Endodermal cell (in vitro differentiated cells): Measurements from ENCODE around the gene CENPX. TPM values are rescaled to one million over a fixed set of nuclear protein-coding genes. Genes with fewer than 3 reads are reported as not detected.

ENCODE experiments used
- DNase-seq: peaks from one replicate; pipeline ENCODE4 v3.0.0-alpha.2; 2017
- H3K27ac ChIP-seq: 2 replicates; pipeline ENCODE4 v1.5.1; 2013; ENCODE audit warnings: mild to moderate bottlenecking, low read depth, low read length, moderate library complexity
- H3K27me3 ChIP-seq: 2 replicates; pipeline ENCODE4 v1.6.1; 2013; ENCODE audit warnings: mild to moderate bottlenecking, low read length, moderate library complexity; ENCODE audit not compliant: insufficient read depth, control insufficient read depth, poor library complexity, severe bottlenecking
- H3K36me3 ChIP-seq: 2 replicates; pipeline ENCODE4 v1.7.0; 2013; ENCODE audit warnings: mild to moderate bottlenecking, low read length, moderate library complexity; ENCODE audit not compliant: control insufficient read depth, insufficient read depth
- H3K4me1 ChIP-seq: one replicate; pipeline ENCODE4 v1.7.0; 2013; ENCODE audit warnings: low read length; ENCODE audit not compliant: control insufficient read depth, insufficient read depth
- H3K4me3 ChIP-seq: 2 replicates; pipeline ENCODE4 v1.5.1; 2013; ENCODE audit warnings: mild to moderate bottlenecking, low read length, moderate library complexity
- H3K9ac ChIP-seq: 2 replicates; pipeline ENCODE4 v1.6.1; 2013; ENCODE audit warnings: mild to moderate bottlenecking, low read length, moderate library complexity; ENCODE audit not compliant: poor library complexity, severe bottlenecking; ENCODE audit errors: extremely low read depth
- H3K9me3 ChIP-seq: 2 replicates; pipeline ENCODE4 v1.6.1; 2013; ENCODE audit warnings: mild to moderate bottlenecking, low read length, moderate library complexity; ENCODE audit not compliant: control insufficient read depth
- H3K27ac Mint-ChIP-seq: 2 replicates; pipeline ENCODE4 v1.8.0; 2020; ENCODE audit warnings: mixed read lengths
- H3K27me3 Mint-ChIP-seq: 2 replicates; pipeline ENCODE4 v1.8.0; 2021; ENCODE audit warnings: mild to moderate bottlenecking, mixed read lengths; ENCODE audit not compliant: insufficient read depth
- H3K36me3 Mint-ChIP-seq: 2 replicates; pipeline ENCODE4 v1.8.0; 2020; ENCODE audit warnings: low read depth, mixed read lengths
- H3K4me1 Mint-ChIP-seq: 2 replicates; pipeline ENCODE4 v1.8.0; 2020; ENCODE audit warnings: mixed read lengths
- H3K4me3 Mint-ChIP-seq: 2 replicates; pipeline ENCODE4 v1.8.0; 2020; ENCODE audit warnings: mild to moderate bottlenecking, moderate library complexity, mixed read lengths
- H3K9me3 Mint-ChIP-seq: 2 replicates; pipeline ENCODE4 v1.8.0; 2020; ENCODE audit warnings: mild to moderate bottlenecking, mixed read lengths
- WGBS, 2 experiments: methylation state at CpG; one replicate each; pipeline versions ENCODE4 v1.1.5 to v1.1.7; 2013; ENCODE audit warnings: missing lambda C conversion rate in 2 of 2, mixed read lengths in 1 of 2; ENCODE audit not compliant: insufficient coverage in 1 of 2, insufficient read length in 1 of 2; 5-methylcytosine and 5-hydroxymethylcytosine counted together
- total RNA-seq, 2 donors: library from RNA; stranded (reverse); fragmentation: NEBNext Ultra II Directional in 1 of 2; extraction: Animal tissue kit (Norgen Biotek cat#: 25700) in 1 of 2; gene quantifications; 2 replicates in 1 of 2; 3 replicates in 1 of 2; pipeline ENCODE4 v1.2.1, GENCODE V29; 2021
- TF ChIP-seq, protein P1 (sequence below): fragments of 200-600 bp; sonication (generic); conservative IDR thresholded peaks from 2 replicates; pipeline ENCODE4 v1.5.0; 2021; ENCODE audit warnings: antibody characterized with exemption, mild to moderate bottlenecking

Gene CENPX
- total RNA-seq, 2 donors from 2014 or later: 80.0 to 85.0 TPM

DNA sequence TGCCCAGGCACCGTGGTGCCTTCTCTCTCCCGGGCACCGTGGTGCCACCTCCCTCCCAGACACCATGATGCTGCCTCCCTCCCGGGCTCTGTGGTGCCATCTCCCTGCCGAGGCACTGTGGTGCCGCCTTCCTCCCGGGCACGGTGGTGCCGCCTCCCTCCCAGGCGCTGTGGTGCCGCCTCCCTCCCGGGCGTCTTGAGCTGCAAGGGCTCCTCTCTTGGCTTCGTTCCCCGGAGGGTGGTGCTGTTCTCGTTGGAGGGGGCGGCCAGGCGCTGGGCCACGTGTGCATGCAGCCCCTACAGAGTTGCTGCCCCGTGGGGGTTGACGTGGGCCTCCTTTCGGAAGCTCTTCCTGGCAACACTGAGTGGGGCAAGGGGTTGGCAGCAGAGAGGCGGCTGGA, 8.2 kb downstream of the CENPX start:
- Histone ChIP-seq H3K4me1 (no peaks in the 10 kb centered on the region), H3K9ac (no peak overlapping the region), H3K36me3 (peaks cover 7% of the 10 kb centered on the region), H3K27me3 (no peaks in the 10 kb centered on the region), H3K9me3 (no peaks in the 10 kb centered on the region), H3K27ac (no peak overlapping the region), H3K4me3 (no peak overlapping the region)
- no peak for DNase-seq
- H3K36me3 Mint-ChIP-seq: peaks cover 8% of the 10 kb centered on the region
- no peaks in the 10 kb centered on the region for H3K4me1 Mint-ChIP-seq
- H3K27me3 Mint-ChIP-seq: no peaks in the 10 kb centered on the region
- H3K4me3 Mint-ChIP-seq: no peak overlapping the region
- WGBS, 2 experiments: 93% methylated on average over 12 to 23 of the region's 23 CpGs
- no peak overlapping the region for H3K27ac Mint-ChIP-seq
- TF ChIP-seq, protein P1, sequence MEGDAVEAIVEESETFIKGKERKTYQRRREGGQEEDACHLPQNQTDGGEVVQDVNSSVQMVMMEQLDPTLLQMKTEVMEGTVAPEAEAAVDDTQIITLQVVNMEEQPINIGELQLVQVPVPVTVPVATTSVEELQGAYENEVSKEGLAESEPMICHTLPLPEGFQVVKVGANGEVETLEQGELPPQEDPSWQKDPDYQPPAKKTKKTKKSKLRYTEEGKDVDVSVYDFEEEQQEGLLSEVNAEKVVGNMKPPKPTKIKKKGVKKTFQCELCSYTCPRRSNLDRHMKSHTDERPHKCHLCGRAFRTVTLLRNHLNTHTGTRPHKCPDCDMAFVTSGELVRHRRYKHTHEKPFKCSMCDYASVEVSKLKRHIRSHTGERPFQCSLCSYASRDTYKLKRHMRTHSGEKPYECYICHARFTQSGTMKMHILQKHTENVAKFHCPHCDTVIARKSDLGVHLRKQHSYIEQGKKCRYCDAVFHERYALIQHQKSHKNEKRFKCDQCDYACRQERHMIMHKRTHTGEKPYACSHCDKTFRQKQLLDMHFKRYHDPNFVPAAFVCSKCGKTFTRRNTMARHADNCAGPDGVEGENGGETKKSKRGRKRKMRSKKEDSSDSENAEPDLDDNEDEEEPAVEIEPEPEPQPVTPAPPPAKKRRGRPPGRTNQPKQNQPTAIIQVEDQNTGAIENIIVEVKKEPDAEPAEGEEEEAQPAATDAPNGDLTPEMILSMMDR: no peak
- H3K9me3 Mint-ChIP-seq: no peaks in the 10 kb centered on the region

DNA sequence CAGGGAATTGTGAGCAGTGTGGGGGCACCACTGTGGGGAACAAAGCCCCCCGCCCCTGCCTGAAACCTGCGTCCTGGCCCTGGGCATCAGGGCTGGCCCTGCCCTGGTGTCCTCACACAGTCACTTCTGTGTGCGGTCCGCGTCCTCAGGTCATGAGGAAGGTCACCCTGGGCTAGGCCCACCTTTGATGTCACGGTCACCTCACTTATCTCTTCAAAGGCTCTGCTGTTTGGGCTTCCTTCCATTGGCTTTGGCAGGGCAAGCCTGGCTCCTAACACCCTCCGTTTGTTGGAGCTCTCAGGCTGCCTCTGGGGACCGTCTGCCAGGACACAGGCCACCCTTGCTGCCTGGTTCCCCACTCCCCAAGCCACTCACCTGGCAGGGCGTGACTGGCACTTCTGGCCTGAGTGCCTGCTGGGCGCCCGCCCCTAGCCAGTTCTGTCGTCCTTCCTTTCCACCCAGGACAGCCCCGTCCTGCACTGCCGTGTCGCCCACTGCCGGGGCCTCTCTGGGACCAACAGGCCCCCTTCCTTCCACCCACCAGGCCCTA, 8.8 kb downstream of the CENPX start:
- TF ChIP-seq, protein P1: no peak
- no peak for DNase-seq
- peaks cover 7% of the 10 kb centered on the region for H3K36me3 Mint-ChIP-seq
- Histone ChIP-seq H3K36me3 (peaks cover 7% of the 10 kb centered on the region), H3K27ac (no peak overlapping the region), H3K27me3 (no peaks in the 10 kb centered on the region), H3K9me3 (no peaks in the 10 kb centered on the region), H3K9ac (no peak overlapping the region), H3K4me1 (no peaks in the 10 kb centered on the region), H3K4me3 (no peak overlapping the region)
- H3K27me3 Mint-ChIP-seq: no peaks in the 10 kb centered on the region
- no peak overlapping the region for H3K4me3 Mint-ChIP-seq
- no peaks in the 10 kb centered on the region for H3K4me1 Mint-ChIP-seq
- H3K27ac Mint-ChIP-seq: no peak overlapping the region
- 90 to 95% methylated on average over 16 of the region's 16 CpGs for WGBS, 2 experiments
- no peaks in the 10 kb centered on the region for H3K9me3 Mint-ChIP-seq

DNA sequence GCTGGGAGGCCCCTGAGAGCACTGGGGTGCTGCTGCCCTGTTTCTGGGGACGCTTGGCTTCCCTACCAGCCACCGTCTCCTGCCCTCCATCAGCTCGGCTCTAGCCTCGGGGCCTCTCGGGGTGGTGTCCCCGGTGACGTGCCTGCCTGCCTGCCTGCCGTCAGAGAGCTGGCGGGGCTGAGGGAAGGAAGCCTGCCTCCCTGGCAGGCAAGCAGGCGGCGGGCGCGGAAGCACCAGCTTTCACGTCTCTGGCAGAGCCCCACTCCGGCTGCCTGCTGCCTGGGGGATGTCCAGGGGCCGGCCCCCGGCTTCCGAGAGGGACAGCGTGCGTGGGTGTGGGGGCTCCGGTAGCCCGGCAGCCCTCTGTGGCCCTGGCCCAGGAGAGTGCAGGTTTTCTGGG, 9.3 kb downstream of the CENPX start:
- H3K4me3 ChIP-seq: no peak overlapping the region

More for the DNA sequence above, 9.3 kb downstream of the CENPX start:
- H3K36me3 Mint-ChIP-seq: peaks cover 2% of the 10 kb centered on the region
- no peak overlapping the region for H3K27ac Mint-ChIP-seq
- Histone ChIP-seq H3K27ac (peak overlapping the region; percentile 81), H3K27me3 (no peaks in the 10 kb centered on the region), H3K4me1 (no peaks in the 10 kb centered on the region), H3K9me3 (no peaks in the 10 kb centered on the region), H3K36me3 (peaks cover 2% of the 10 kb centered on the region), H3K9ac (no peak overlapping the region)
- H3K4me3 Mint-ChIP-seq: no peak overlapping the region
- no peaks in the 10 kb centered on the region for H3K27me3 Mint-ChIP-seq
- WGBS, 2 experiments: 82 to 94% methylated on average over 6 to 22 of the region's 22 CpGs
- no peak for DNase-seq
- no peaks in the 10 kb centered on the region for H3K9me3 Mint-ChIP-seq
- TF ChIP-seq, protein P1: no peak
- H3K4me1 Mint-ChIP-seq: no peaks in the 10 kb centered on the region
